Fibroblast of lung (primary cell): ENCODE results near the gene WDR20.

Experiments
- EZH2 ChIP-seq: IDR thresholded peaks from 2 replicates; pipeline ENCODE4 v1.5.1; 2012; ENCODE audit warnings: low read length, control low read depth, mild to moderate bottlenecking; ENCODE audit errors: missing control alignments
- TF ChIP-seq, protein P1 (sequence below), 2 donors: IDR thresholded peaks in 1 of 2; conservative IDR thresholded peaks in 1 of 2; 1 replicate in 1 of 2; 2 replicates in 1 of 2; pipeline ENCODE4 v1.5.1; 2011 to 2012; ENCODE audit warnings: low read length in 2 of 2, control low read depth in 1 of 2, inconsistent platforms in 1 of 2, low read depth in 1 of 2, mild to moderate bottlenecking in 1 of 2

GRCh38 chr14:102252834-102253801 is 113.4 kb downstream of the WDR20 start:
- TF ChIP-seq, protein P1, sequence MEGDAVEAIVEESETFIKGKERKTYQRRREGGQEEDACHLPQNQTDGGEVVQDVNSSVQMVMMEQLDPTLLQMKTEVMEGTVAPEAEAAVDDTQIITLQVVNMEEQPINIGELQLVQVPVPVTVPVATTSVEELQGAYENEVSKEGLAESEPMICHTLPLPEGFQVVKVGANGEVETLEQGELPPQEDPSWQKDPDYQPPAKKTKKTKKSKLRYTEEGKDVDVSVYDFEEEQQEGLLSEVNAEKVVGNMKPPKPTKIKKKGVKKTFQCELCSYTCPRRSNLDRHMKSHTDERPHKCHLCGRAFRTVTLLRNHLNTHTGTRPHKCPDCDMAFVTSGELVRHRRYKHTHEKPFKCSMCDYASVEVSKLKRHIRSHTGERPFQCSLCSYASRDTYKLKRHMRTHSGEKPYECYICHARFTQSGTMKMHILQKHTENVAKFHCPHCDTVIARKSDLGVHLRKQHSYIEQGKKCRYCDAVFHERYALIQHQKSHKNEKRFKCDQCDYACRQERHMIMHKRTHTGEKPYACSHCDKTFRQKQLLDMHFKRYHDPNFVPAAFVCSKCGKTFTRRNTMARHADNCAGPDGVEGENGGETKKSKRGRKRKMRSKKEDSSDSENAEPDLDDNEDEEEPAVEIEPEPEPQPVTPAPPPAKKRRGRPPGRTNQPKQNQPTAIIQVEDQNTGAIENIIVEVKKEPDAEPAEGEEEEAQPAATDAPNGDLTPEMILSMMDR (conservative IDR thresholded peaks at IDR 0.05 in 1 of 2, IDR thresholded peaks at IDR 0.05 in 1 of 2; ENCODE audit: low read depth in 1 of 2, low read length in 2 of 2) = no peak
- no peak for TF ChIP-seq EZH2
